ENCODE data around the gene GRK5.

GRK5 gene

GRCh38 chr10:119409906-119410305, 202.5 kb downstream of the GRK5 start:
- no peak for TF ChIP-seq CTCF (IDR thresholded peaks at IDR 0.05; ENCODE audit: low read depth, low read length, poor library complexity, severe bottlenecking)
- TF ChIP-seq EZH2phosphoT487 (IDR thresholded peaks at IDR 0.05; ENCODE audit: borderline replicate concordance, low read length), result no peak
- H4K20me1 ChIP-seq (ENCODE audit: control insufficient read depth, insufficient read depth, low read depth, low read length), result no peaks in the 10 kb centered on the region
- no peaks in the 10 kb centered on the region for H3K79me2 ChIP-seq (ENCODE audit: control insufficient read depth, low read length)
- no peaks in the 10 kb centered on the region for H3K27me3 ChIP-seq (ENCODE audit: control insufficient read depth, low read length)
- H3K4me2 ChIP-seq (ENCODE audit: low read length), result no peak overlapping the region
- H3K4me1 ChIP-seq (ENCODE audit: control insufficient read depth, low read length), result peaks cover 12% of the 10 kb centered on the region
- H3K9me3 ChIP-seq (ENCODE audit: control insufficient read depth, insufficient read depth, low read length), result no peaks in the 10 kb centered on the region
- no peak overlapping the region for H3K27ac ChIP-seq (ENCODE audit: low read depth, low read length)
- H3K4me3 ChIP-seq (ENCODE audit: low read length), result no peak overlapping the region
- no peaks in the 10 kb centered on the region for H3K9me2 ChIP-seq (replicated peaks; ENCODE audit: control insufficient read depth, low read length)
- H3K36me3 ChIP-seq (ENCODE audit: control insufficient read depth, low read length), result no peaks in the 10 kb centered on the region
- 0 out of 2 replicates have a peak, but pooled peaks cover 3% of the 10 kb centered on the region for H3F3A ChIP-seq (ENCODE audit: control insufficient read depth, insufficient read depth)

- TF ChIP-seq EZH2phosphoT487 (IDR thresholded peaks at IDR 0.05; ENCODE audit: borderline replicate concordance, low read length), result no peak
- TF ChIP-seq CTCF (IDR thresholded peaks at IDR 0.05; ENCODE audit: low read depth, low read length, poor library complexity, severe bottlenecking), result no peak
- no peaks in the 10 kb centered on the region for H3K9me2 ChIP-seq (replicated peaks; ENCODE audit: control insufficient read depth, low read length)
- no peaks in the 10 kb centered on the region for H3K36me3 ChIP-seq (ENCODE audit: control insufficient read depth, low read length)
- no peaks in the 10 kb centered on the region for H3K79me2 ChIP-seq (ENCODE audit: control insufficient read depth, low read length)
- H3K4me2 ChIP-seq (ENCODE audit: low read length), result no peak overlapping the region
- H3K4me1 ChIP-seq (ENCODE audit: control insufficient read depth, low read length), result peaks cover 12% of the 10 kb centered on the region
- H3F3A ChIP-seq (ENCODE audit: control insufficient read depth, insufficient read depth), result 0 out of 2 replicates have a peak, but pooled peaks cover 3% of the 10 kb centered on the region
- no peaks in the 10 kb centered on the region for H3K27me3 ChIP-seq (ENCODE audit: control insufficient read depth, low read length)
- H3K9me3 ChIP-seq (ENCODE audit: control insufficient read depth, insufficient read depth, low read length), result no peaks in the 10 kb centered on the region
- no peaks in the 10 kb centered on the region for H4K20me1 ChIP-seq (ENCODE audit: control insufficient read depth, insufficient read depth, low read depth, low read length)
- H3K27ac ChIP-seq (ENCODE audit: low read depth, low read length), result no peak overlapping the region
- no peak overlapping the region for H3K4me3 ChIP-seq (ENCODE audit: low read length)
Observed at GRCh38 chr10:119410361-119411116, 203.2 kb downstream of the GRK5 start.

GRCh38 chr10:119412244-119413092, 205.1 kb downstream of the GRK5 start:
- Histone ChIP-seq H3F3A (ENCODE audit: control insufficient read depth, insufficient read depth) (0 out of 2 replicates have a peak, but pooled peaks cover 1% of the 10 kb centered on the region), H3K9me2 (replicated peaks; ENCODE audit: control insufficient read depth, low read length) (no peaks in the 10 kb centered on the region), H4K20me1 (ENCODE audit: control insufficient read depth, insufficient read depth, low read depth, low read length) (no peaks in the 10 kb centered on the region), H3K36me3 (ENCODE audit: control insufficient read depth, low read length) (no peaks in the 10 kb centered on the region), H3K79me2 (ENCODE audit: control insufficient read depth, low read length) (no peaks in the 10 kb centered on the region), H3K4me2 (ENCODE audit: low read length) (no peak overlapping the region), H3K4me1 (ENCODE audit: control insufficient read depth, low read length) (peaks cover 6% of the 10 kb centered on the region), H3K27me3 (ENCODE audit: control insufficient read depth, low read length) (0 out of 2 replicates have a peak, but pooled peaks cover 3% of the 10 kb centered on the region), H3K4me3 (ENCODE audit: low read length) (no peak overlapping the region), H3K27ac (ENCODE audit: low read depth, low read length) (no peak overlapping the region), H3K9me3 (ENCODE audit: control insufficient read depth, insufficient read depth, low read length) (no peaks in the 10 kb centered on the region)
- TF ChIP-seq CTCF (IDR thresholded peaks at IDR 0.05; ENCODE audit: low read depth, low read length, poor library complexity, severe bottlenecking) (no peak), EZH2phosphoT487 (IDR thresholded peaks at IDR 0.05; ENCODE audit: borderline replicate concordance, low read length) (no peak)
